KMS-11 (cell line): Measurements from ENCODE around the gene CDH26.

Experiments used
- H2AFZ ChIP-seq: fragments of 200-600 bp; sonication (generic); 2 replicates; pipeline ENCODE4 v1.6.1; 2016; ENCODE audit warnings: antibody characterized with exemption, mixed run types, low read depth
- H3K27ac ChIP-seq: fragments of 200-600 bp; sonication (generic); 2 replicates; pipeline ENCODE4 v1.6.1; 2016; ENCODE audit warnings: mild to moderate bottlenecking, mixed run types
- H3K27me3 ChIP-seq: fragments of 200-600 bp; sonication (generic); 2 replicates; pipeline ENCODE4 v1.6.1; 2017; ENCODE audit warnings: mild to moderate bottlenecking, low read depth, mixed run types, moderate library complexity; ENCODE audit not compliant: insufficient read depth
- H3K36me3 ChIP-seq: fragments of 200-600 bp; sonication (generic); 2 replicates; pipeline ENCODE4 v1.6.1; 2017; ENCODE audit warnings: mild to moderate bottlenecking, mixed run types; ENCODE audit not compliant: insufficient read depth
- H3K4me1 ChIP-seq: fragments of 200-600 bp; sonication (generic); 2 replicates; pipeline ENCODE4 v1.6.1; 2016; ENCODE audit warnings: mild to moderate bottlenecking, low read depth, mixed run types; ENCODE audit not compliant: poor library complexity, severe bottlenecking
- H3K4me2 ChIP-seq: fragments of 200-600 bp; sonication (generic); 2 replicates; pipeline ENCODE4 v1.7.0; 2016; ENCODE audit warnings: mild to moderate bottlenecking, mixed run types
- H3K4me3 ChIP-seq: fragments of 200-600 bp; sonication (generic); IDR thresholded peaks from 2 replicates; pipeline ENCODE4 v1.6.1; 2017; ENCODE audit warnings: low read depth, low read length, mixed read lengths; ENCODE audit not compliant: insufficient read depth
- H3K79me2 ChIP-seq: fragments of 200-600 bp; sonication (generic); 2 replicates; pipeline ENCODE4 v1.6.1; 2016; ENCODE audit warnings: low read depth, mixed run types; ENCODE audit not compliant: insufficient read depth
- H3K9ac ChIP-seq: fragments of 200-600 bp; sonication (generic); 2 replicates; pipeline ENCODE4 v1.6.1; 2016; ENCODE audit warnings: mild to moderate bottlenecking, mixed run types
- H4K20me1 ChIP-seq: fragments of 200-600 bp; sonication (generic); 2 replicates; pipeline ENCODE4 v1.6.1; 2016; ENCODE audit warnings: mild to moderate bottlenecking, mixed run types; ENCODE audit not compliant: insufficient read depth
- CTCF ChIP-seq: fragments of 200-600 bp; sonication (generic); conservative IDR thresholded peaks from 2 replicates; pipeline ENCODE4 v1.6.1; 2017; ENCODE audit warnings: low read depth, mild to moderate bottlenecking, antibody characterized with exemption, low read length, moderate library complexity, mixed read lengths

CDH26 gene

GRCh38 chr20:59931511-59932312, 26.5 kb upstream of the CDH26 start:
- TF ChIP-seq CTCF, result no peak
- no peak overlapping the region for H3K4me3 ChIP-seq
- no peaks in the 10 kb centered on the region for H3K36me3 ChIP-seq
- H3K4me2 ChIP-seq, result no peak overlapping the region
- no peak overlapping the region for H3K27ac ChIP-seq
- no peak overlapping the region for H3K9ac ChIP-seq
- no peak overlapping the region for H2AFZ ChIP-seq
- no peaks in the 10 kb centered on the region for H3K27me3 ChIP-seq
- H3K4me1 ChIP-seq, result peaks cover 41% of the 10 kb centered on the region
- H4K20me1 ChIP-seq, result no peaks in the 10 kb centered on the region
- no peaks in the 10 kb centered on the region for H3K79me2 ChIP-seq

- H3K4me1 ChIP-seq, result peaks cover 40% of the 10 kb centered on the region
- H3K79me2 ChIP-seq, result no peaks in the 10 kb centered on the region
- TF ChIP-seq CTCF, result no peak
- no peaks in the 10 kb centered on the region for H4K20me1 ChIP-seq
- H2AFZ ChIP-seq, result no peak overlapping the region
- no peak overlapping the region for H3K4me3 ChIP-seq
- no peaks in the 10 kb centered on the region for H3K27me3 ChIP-seq
- H3K9ac ChIP-seq, result no peak overlapping the region
- no peak overlapping the region for H3K4me2 ChIP-seq
- H3K27ac ChIP-seq, result no peak overlapping the region
- no peaks in the 10 kb centered on the region for H3K36me3 ChIP-seq
These were observed 25.5 kb upstream of the CDH26 start for GRCh38 chr20:59932616-59933295.

- Histone ChIP-seq H3K4me1 (peaks cover 34% of the 10 kb centered on the region), H2AFZ (no peak within 1 kb of the TSS), H3K4me3 (no peak within 1 kb of the TSS), H3K79me2 (peaks cover 4% of the 10 kb centered on the region; the same call in 1 of the 2 replicates), H3K27ac (no peak within 1 kb of the TSS), H3K9ac (no peak within 1 kb of the TSS), H3K27me3 (no peaks in the 10 kb centered on the region), H3K36me3 (no peaks in the 10 kb centered on the region), H4K20me1 (no peaks in the 10 kb centered on the region), H3K4me2 (no peak within 1 kb of the TSS)
- TF ChIP-seq CTCF, result no peak
These were observed 24.9 kb upstream of the CDH26 start, which contains the start of gene SYCP2 for GRCh38 chr20:59933296-59933848. SYCP2 (minus strand) TSS chr20:59933637; CDS start chr20:59922413, 11,224 bp downstream.

- H3K9ac ChIP-seq, result no peak overlapping the region
These were observed 24.2 kb upstream of the CDH26 start for GRCh38 chr20:59933849-59934585.

More at GRCh38 chr20:59933849-59934585, 24.2 kb upstream of the CDH26 start:
- Histone ChIP-seq H3K4me2 (no peak overlapping the region), H3K27ac (no peak overlapping the region), H2AFZ (no peak overlapping the region), H3K4me3 (no peak overlapping the region), H3K27me3 (no peaks in the 10 kb centered on the region), H3K36me3 (no peaks in the 10 kb centered on the region), H3K4me1 (peaks cover 28% of the 10 kb centered on the region), H3K79me2 (peaks cover 4% of the 10 kb centered on the region; the same call in 1 of the 2 replicates), H4K20me1 (no peaks in the 10 kb centered on the region)
- no peak for TF ChIP-seq CTCF
